Tibial nerve (tissue), 3 donors: Measurements from ENCODE around the gene ARHGAP6.

Experiments used
- POLR2A ChIP-seq, 2 donors: fragments of 450-650 bp; IDR thresholded peaks; one replicate each; pipeline ENCODE4 v1.6.1; 2017; ENCODE audit warnings: antibody characterized with exemption in 2 of 2, mild to moderate bottlenecking in 2 of 2, moderate library complexity in 2 of 2
- TF ChIP-seq, protein P1 (sequence below), 5 experiments: fragments of 200-600 bp in 3 of 5; fragments of 450-650 bp in 2 of 5; sonication (generic) in 3 of 5; IDR thresholded peaks; one replicate each; pipeline ENCODE4 v1.5.1; 2016 to 2019; ENCODE audit warnings: antibody characterized with exemption in 5 of 5, mild to moderate bottlenecking in 3 of 5, moderate library complexity in 2 of 5

DNA sequence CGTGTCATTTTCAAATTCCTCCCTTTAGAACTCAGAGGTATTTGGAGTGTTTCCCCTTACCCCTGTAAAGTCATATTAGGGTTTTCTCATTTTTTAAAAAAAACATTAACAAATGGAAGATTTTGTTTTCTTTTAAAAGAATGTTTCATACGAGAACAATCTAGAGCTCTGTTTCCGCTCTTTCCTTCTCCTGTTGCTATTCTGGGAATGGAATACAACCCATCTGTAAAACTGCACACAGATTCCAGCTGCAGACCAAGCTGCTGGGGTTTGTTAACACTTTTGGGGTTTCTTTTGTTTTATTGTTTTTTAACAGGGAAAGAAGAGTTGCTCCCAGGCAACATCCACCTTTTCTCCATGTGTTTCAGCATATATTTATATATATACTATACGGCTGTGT lies 493.3 kb downstream of the ARHGAP6 start:
- no peak for TF ChIP-seq POLR2A (IDR thresholded peaks at IDR 0.05)
- TF ChIP-seq, protein P1, sequence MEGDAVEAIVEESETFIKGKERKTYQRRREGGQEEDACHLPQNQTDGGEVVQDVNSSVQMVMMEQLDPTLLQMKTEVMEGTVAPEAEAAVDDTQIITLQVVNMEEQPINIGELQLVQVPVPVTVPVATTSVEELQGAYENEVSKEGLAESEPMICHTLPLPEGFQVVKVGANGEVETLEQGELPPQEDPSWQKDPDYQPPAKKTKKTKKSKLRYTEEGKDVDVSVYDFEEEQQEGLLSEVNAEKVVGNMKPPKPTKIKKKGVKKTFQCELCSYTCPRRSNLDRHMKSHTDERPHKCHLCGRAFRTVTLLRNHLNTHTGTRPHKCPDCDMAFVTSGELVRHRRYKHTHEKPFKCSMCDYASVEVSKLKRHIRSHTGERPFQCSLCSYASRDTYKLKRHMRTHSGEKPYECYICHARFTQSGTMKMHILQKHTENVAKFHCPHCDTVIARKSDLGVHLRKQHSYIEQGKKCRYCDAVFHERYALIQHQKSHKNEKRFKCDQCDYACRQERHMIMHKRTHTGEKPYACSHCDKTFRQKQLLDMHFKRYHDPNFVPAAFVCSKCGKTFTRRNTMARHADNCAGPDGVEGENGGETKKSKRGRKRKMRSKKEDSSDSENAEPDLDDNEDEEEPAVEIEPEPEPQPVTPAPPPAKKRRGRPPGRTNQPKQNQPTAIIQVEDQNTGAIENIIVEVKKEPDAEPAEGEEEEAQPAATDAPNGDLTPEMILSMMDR (IDR thresholded peaks at IDR 0.05): no peak
